ENCODE results near the gene GMCL2. TPM values are rescaled to one million over a fixed set of nuclear protein-coding genes. Genes with fewer than 3 reads are reported as not detected.

GMCL2 gene
- polyA plus RNA-seq, 1 of the 3 experiments (the other 2 are of a cell fraction): not detected

DNA sequence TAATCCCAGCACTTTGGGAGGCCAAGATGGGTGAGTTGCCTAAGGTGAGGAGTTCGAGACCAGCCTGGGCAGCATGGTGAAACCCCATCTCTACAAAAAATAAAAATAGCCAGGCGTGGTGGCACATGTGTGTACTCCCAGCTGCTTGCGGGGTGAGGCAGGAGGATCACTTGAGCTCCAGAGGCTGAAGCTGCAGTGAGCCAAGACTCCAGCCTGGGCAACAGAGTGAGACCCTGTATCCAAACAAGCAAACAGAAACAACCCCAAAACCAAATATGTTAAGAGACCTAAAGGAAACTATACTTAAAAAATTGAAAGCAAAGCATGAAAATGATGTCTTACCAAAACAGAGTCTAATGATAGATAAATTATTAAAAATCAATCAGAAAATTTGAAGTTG is 29.6 kb upstream of the GMCL2 start:
- no peak overlapping the region for H3K4me3 ChIP-seq (ENCODE audit: low read depth in 2 of 2, low read length in 1 of 2)
- no peaks in the 10 kb centered on the region for H3K9me2 ChIP-seq
- H4K20me1 ChIP-seq (ENCODE audit: insufficient read depth): peaks cover 20% of the 10 kb centered on the region; the same call in 1 of the 2 replicates
- no peak overlapping the region for H2AFZ ChIP-seq (ENCODE audit: low read depth)
- H3K36me3 ChIP-seq (replicated peaks in 1 of 2; ENCODE audit: control insufficient read depth in 1 of 2, insufficient read depth in 2 of 2, low read length in 1 of 2): peaks cover 27 to 47% of the 10 kb centered on the region in 2 experiments
- H3K4me2 ChIP-seq: no peak overlapping the region
- H3K79me2 ChIP-seq (ENCODE audit: insufficient read depth): peaks cover 12% of the 10 kb centered on the region
- H3K27ac ChIP-seq (ENCODE audit: low read depth in 2 of 2, low read length in 1 of 2): no peak overlapping the region
- WGBS (ENCODE audit: low lambda C conversion rate): 90% methylated on average over 3 of the region's 3 CpGs
- H3K9ac ChIP-seq: no peak overlapping the region
- no peaks in the 10 kb centered on the region for H3K27me3 ChIP-seq (ENCODE audit: insufficient read depth)
- ChIA-PET CTCF (interaction anchor here (0.9 to 1.9 kb wide), 3 partner anchors 16 to 373 kb away, joined by 3 to 6 read pairs (median 4); partner anchors contain the start of genes COL23A1 and PHYKPL), POLR2A (interaction anchor here (1.3 kb wide), 1 partner anchor 14 kb away, joined by 4 read pairs; no protein-coding TSS in a partner anchor)
- H3K4me1 ChIP-seq (ENCODE audit: control insufficient read depth in 1 of 2, insufficient read depth in 2 of 2, low read depth in 1 of 2, low read length in 1 of 2): peaks cover 0 to 12% of the 10 kb centered on the region in 2 experiments; a peak in 1 of 4 replicates
- peaks cover 15% of the 10 kb centered on the region for H3F3A ChIP-seq (replicated peaks; ENCODE audit: insufficient read depth)
- no peak for DNase-seq
- TF ChIP-seq TCF12 (IDR thresholded peaks at IDR 0.05): no peak
- TF ChIP-seq NRF1 (IDR thresholded peaks at IDR 0.05; ENCODE audit: low read depth, low read length): no peak
- no peak for TF ChIP-seq EZH2phosphoT487 (IDR thresholded peaks at IDR 0.05; ENCODE audit: borderline replicate concordance, low read depth)
- TF ChIP-seq TEAD4 (IDR thresholded peaks at IDR 0.05; ENCODE audit: borderline replicate concordance, insufficient read depth): no peak
- TF ChIP-seq SMC3 (IDR thresholded peaks at IDR 0.05; ENCODE audit: low read depth, low read length): no peak
- TF ChIP-seq SIN3A (IDR thresholded peaks at IDR 0.05; ENCODE audit: borderline replicate concordance, low read depth, low read length): no peak
- TF ChIP-seq GABPA (IDR thresholded peaks at IDR 0.05; ENCODE audit: low read depth): no peak
- no peak for TF ChIP-seq FOXM1 (IDR thresholded peaks at IDR 0.05; ENCODE audit: low read depth)
- no peak for TF ChIP-seq ELF1 (IDR thresholded peaks at IDR 0.05)
- TF ChIP-seq, protein P1, sequence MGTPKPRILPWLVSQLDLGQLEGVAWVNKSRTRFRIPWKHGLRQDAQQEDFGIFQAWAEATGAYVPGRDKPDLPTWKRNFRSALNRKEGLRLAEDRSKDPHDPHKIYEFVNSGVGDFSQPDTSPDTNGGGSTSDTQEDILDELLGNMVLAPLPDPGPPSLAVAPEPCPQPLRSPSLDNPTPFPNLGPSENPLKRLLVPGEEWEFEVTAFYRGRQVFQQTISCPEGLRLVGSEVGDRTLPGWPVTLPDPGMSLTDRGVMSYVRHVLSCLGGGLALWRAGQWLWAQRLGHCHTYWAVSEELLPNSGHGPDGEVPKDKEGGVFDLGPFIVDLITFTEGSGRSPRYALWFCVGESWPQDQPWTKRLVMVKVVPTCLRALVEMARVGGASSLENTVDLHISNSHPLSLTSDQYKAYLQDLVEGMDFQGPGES (IDR thresholded peaks at IDR 0.05; ENCODE audit: low read depth, low read length): no peak
- TF ChIP-seq MEF2A (IDR thresholded peaks at IDR 0.05; ENCODE audit: borderline replicate concordance, low read depth): no peak
- TF ChIP-seq JUND (IDR thresholded peaks at IDR 0.05): no peak
- H3K9me3 ChIP-seq: no peaks in the 10 kb centered on the region

DNA sequence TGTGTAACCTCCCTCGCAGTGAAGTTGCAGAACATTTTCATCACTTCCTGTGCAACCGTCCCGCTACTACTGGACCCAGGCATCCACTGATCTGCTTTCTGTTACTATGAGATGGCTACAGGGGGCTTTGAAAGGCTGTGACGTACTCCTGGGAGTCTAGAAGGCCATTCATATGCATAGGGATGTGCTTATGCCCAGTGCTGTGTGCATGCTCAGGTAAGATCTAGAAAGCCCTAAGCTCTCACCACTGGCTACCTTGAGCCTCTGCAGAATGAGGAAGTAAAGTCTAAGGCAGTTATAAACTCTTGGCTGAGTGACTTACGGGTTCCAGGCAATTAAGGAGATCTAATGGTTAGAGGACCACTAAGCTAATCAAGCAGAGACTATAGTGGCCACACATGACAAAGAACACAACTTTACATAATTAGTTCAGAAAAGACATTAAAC is 28.9 kb upstream of the GMCL2 start:
- TF ChIP-seq SMC3 (IDR thresholded peaks at IDR 0.05; ENCODE audit: low read depth, low read length) (no peak), TAF1 (IDR thresholded peaks at IDR 0.05; ENCODE audit: borderline replicate concordance, low read depth, low read length) (no peak), REST (IDR thresholded peaks at IDR 0.05; ENCODE audit: low read depth, low read length) (no peak), GABPA (IDR thresholded peaks at IDR 0.05; ENCODE audit: low read depth) (no peak), RAD21 (IDR thresholded peaks at IDR 0.05; ENCODE audit: low read length) (no peak), RFX5 (IDR thresholded peaks at IDR 0.05; ENCODE audit: low read length) (no peak)
- TF ChIP-seq, protein P2, sequence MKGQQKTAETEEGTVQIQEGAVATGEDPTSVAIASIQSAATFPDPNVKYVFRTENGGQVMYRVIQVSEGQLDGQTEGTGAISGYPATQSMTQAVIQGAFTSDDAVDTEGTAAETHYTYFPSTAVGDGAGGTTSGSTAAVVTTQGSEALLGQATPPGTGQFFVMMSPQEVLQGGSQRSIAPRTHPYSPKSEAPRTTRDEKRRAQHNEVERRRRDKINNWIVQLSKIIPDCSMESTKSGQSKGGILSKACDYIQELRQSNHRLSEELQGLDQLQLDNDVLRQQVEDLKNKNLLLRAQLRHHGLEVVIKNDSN (IDR thresholded peaks at IDR 0.05; ENCODE audit: borderline replicate concordance, low read depth): no peak
- TF ChIP-seq, protein P1 (IDR thresholded peaks at IDR 0.05; ENCODE audit: low read depth, low read length): no peak
- no peak for DNase-seq
- Histone ChIP-seq H3K36me3 (replicated peaks in 1 of 2; ENCODE audit: control insufficient read depth in 1 of 2, insufficient read depth in 2 of 2, low read length in 1 of 2) (peaks cover 27 to 53% of the 10 kb centered on the region in 2 experiments), H3K27ac (ENCODE audit: low read depth in 2 of 2, low read length in 1 of 2) (no peak overlapping the region), H3K79me2 (ENCODE audit: insufficient read depth) (peaks cover 19% of the 10 kb centered on the region), H3K4me2 (no peak overlapping the region), H3K9me2 (no peaks in the 10 kb centered on the region), H3K27me3 (ENCODE audit: insufficient read depth) (no peaks in the 10 kb centered on the region), H4K20me1 (ENCODE audit: insufficient read depth) (peaks cover 27% of the 10 kb centered on the region; the same call in 1 of the 2 replicates), H3K4me1 (ENCODE audit: control insufficient read depth in 1 of 2, insufficient read depth in 2 of 2, low read depth in 1 of 2, low read length in 1 of 2) (peaks cover 0 to 12% of the 10 kb centered on the region in 2 experiments; a peak in 1 of 4 replicates), H3K9ac (no peak overlapping the region), H3K4me3 (ENCODE audit: low read depth in 2 of 2, low read length in 1 of 2) (no peak overlapping the region), H3K9me3 (no peaks in the 10 kb centered on the region), H3F3A (replicated peaks; ENCODE audit: insufficient read depth) (peaks cover 18% of the 10 kb centered on the region), H2AFZ (ENCODE audit: low read depth) (no peak overlapping the region)
- POLR2A ChIA-PET: interaction anchor here (1.1 to 1.3 kb wide), 2 partner anchors 12 to 15 kb away, joined by 4 read pairs; partner anchors contain the start of gene HNRNPAB
- CTCF ChIA-PET: interaction anchor here (0.9 to 1.9 kb wide), 4 partner anchors 9 to 374 kb away, joined by 3 to 6 read pairs (median 4); partner anchors contain the start of genes COL23A1 and PHYKPL
- 99% methylated on average over 4 of the region's 5 CpGs for WGBS (ENCODE audit: low lambda C conversion rate)
